ENCODE data around the gene RNU7-1.

DNA sequence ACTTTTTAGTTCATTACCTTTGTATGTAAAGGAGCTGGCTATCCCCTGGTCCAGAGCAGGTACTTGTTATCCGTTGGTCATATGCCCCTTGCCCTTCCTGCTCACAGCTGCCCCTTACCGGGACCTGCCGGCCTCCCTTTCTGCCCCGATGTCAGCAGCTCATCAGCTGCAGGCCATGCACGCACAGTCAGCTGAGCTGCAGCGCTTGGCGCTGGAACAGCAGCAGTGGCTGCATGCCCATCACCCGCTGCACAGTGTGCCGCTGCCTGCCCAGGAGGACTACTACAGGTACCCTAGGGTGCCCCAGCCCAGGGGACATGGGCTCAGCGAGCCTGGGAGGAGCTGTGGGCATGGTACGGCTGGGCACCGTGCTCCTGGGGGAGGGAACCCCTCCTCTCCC is 2.3 kb upstream of the RNU7-1 start:
- TF ChIP-seq CTCF (conservative IDR thresholded peaks at IDR 0.05; ENCODE audit: low read depth, low read length) = no peak
- no peak for TF ChIP-seq CHD1 (IDR thresholded peaks at IDR 0.05; ENCODE audit: low read depth, low read length)
- TF ChIP-seq USF2 (IDR thresholded peaks at IDR 0.05; ENCODE audit: low read depth, low read length) = no peak
- TF ChIP-seq RCOR1 (IDR thresholded peaks at IDR 0.05; ENCODE audit: insufficient replicate concordance, low read length) = no peak
- no peak for TF ChIP-seq POLR2A (IDR thresholded peaks at IDR 0.05; ENCODE audit: low read depth, low read length)
- TF ChIP-seq BHLHE40 (IDR thresholded peaks at IDR 0.05; ENCODE audit: low read depth, low read length) = no peak

Data from IMR-90 (cell line).